Subcutaneous abdominal adipose tissue (tissue), 5 donors: ENCODE results near the gene USP34.

Experiments used
- H3K27ac ChIP-seq: one replicate; pipeline ENCODE4 v1.7.0; 2013; ENCODE audit warnings: low read depth, mild to moderate bottlenecking, inconsistent platforms, low read length, moderate library complexity
- H3K27me3 ChIP-seq, 5 donors: one replicate each; pipeline ENCODE4 v1.7.0; 2013; ENCODE audit warnings: low read length in 5 of 5, inconsistent platforms in 1 of 5; ENCODE audit not compliant: control insufficient read depth in 5 of 5, insufficient read depth in 4 of 5
- H3K36me3 ChIP-seq, 5 donors: one replicate each; pipeline ENCODE4 v1.7.0; 2013; ENCODE audit warnings: low read length in 5 of 5; ENCODE audit not compliant: control insufficient read depth in 5 of 5, insufficient read depth in 5 of 5
- H3K4me1 ChIP-seq, 5 donors: one replicate each; pipeline ENCODE4 v1.7.0; 2013; ENCODE audit warnings: low read length in 5 of 5, mild to moderate bottlenecking in 3 of 5, moderate library complexity in 1 of 5; ENCODE audit not compliant: control insufficient read depth in 5 of 5, insufficient read depth in 5 of 5
- H3K4me3 ChIP-seq, 5 donors: one replicate each; pipeline ENCODE4 v1.7.0; 2013; ENCODE audit warnings: low read length in 5 of 5, low read depth in 1 of 5
- H3K9ac ChIP-seq, 5 donors: one replicate each; pipeline ENCODE4 v1.7.0; 2013; ENCODE audit warnings: low read length in 5 of 5, mild to moderate bottlenecking in 4 of 5, moderate library complexity in 3 of 5
- H3K9me3 ChIP-seq, 5 donors: one replicate each; pipeline ENCODE4 v1.7.0; 2013; ENCODE audit warnings: low read length in 5 of 5; ENCODE audit not compliant: control insufficient read depth in 5 of 5
- donor health status: healthy.
- donor health status: healthy.
- donor health status: healthy.
- donor health status: healthy.
- donor health status: healthy.

USP34 gene

DNA sequence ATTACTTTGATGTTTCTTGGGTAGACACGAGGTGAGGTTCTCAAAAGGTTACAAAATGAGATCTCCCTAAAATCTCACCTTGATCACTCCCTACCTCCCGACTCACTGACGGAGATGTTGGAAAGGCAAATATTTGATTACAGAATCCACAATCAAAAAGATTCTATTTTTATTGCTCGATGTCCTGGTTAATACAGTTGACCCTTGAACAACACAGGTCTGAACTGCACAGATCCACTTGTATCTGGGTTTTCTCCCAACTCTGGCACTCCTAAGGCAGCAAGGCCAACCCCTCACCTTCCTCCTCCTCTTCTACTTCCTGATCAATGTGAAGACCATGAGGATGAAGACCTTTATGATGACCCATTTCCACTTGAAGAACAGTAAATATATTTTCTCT is 183.6 kb downstream of the USP34 start:
- H3K36me3 ChIP-seq, result peaks cover 11 to 42% (median 27%) of the 10 kb centered on the region in 5 donors
- no peak overlapping the region for H3K27ac ChIP-seq

GRCh38 chr2:61283443-61284160 is 187.3 kb downstream of the USP34 start:
- no peaks in the 10 kb centered on the region for H3K9me3 ChIP-seq
- H3K36me3 ChIP-seq, result peaks cover 26 to 50% (median 38%) of the 10 kb centered on the region in 5 donors
- no peak overlapping the region for H3K9ac ChIP-seq
- no peaks in the 10 kb centered on the region for H3K27me3 ChIP-seq
- no peaks in the 10 kb centered on the region for H3K4me1 ChIP-seq
- H3K4me3 ChIP-seq, result no peak overlapping the region
- H3K27ac ChIP-seq, result no peak overlapping the region

More for the DNA sequence above, 183.6 kb downstream of the USP34 start:
- no peaks in the 10 kb centered on the region for H3K27me3 ChIP-seq
- no peak overlapping the region for H3K4me3 ChIP-seq
- H3K9me3 ChIP-seq, result no peaks in the 10 kb centered on the region
- H3K9ac ChIP-seq, result no peak overlapping the region
- H3K4me1 ChIP-seq, result no peaks in the 10 kb centered on the region

DNA sequence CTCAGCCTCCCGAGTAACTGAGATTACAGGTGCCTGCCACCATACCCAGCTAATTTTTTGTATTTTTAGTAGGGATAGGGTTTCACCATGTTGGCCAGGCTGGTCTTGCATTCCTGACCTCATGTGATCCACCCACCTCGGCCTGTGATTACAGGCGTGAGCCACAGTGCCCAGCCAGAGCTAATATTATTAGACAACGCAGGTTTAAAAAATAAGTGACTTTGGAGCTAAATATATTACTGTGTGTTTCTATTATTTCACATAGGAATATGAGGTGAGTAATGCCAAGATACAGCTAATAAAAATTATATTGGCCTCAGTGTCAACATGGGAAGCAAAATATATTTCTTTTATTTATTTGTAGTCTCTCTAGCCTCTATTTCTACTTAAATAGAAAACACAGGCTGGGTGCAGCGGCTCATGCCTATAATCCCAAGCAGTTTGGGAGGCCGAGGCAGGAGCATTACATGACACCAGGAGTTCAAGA is 188.7 kb downstream of the USP34 start:
- Histone ChIP-seq H3K9me3 (no peaks in the 10 kb centered on the region), H3K4me1 (no peaks in the 10 kb centered on the region), H3K27me3 (no peaks in the 10 kb centered on the region), H3K4me3 (no peak overlapping the region), H3K27ac (no peak overlapping the region), H3K36me3 (peaks cover 27 to 46% (median 39%) of the 10 kb centered on the region in 5 donors), H3K9ac (no peak overlapping the region)

GRCh38 chr2:61281321-61281720 is 189.6 kb downstream of the USP34 start:
- Histone ChIP-seq H3K4me3 (no peak overlapping the region), H3K9me3 (no peaks in the 10 kb centered on the region), H3K4me1 (no peaks in the 10 kb centered on the region), H3K36me3 (peaks cover 27 to 44% (median 40%) of the 10 kb centered on the region in 5 donors), H3K9ac (no peak overlapping the region), H3K27me3 (no peaks in the 10 kb centered on the region), H3K27ac (no peak overlapping the region)

DNA sequence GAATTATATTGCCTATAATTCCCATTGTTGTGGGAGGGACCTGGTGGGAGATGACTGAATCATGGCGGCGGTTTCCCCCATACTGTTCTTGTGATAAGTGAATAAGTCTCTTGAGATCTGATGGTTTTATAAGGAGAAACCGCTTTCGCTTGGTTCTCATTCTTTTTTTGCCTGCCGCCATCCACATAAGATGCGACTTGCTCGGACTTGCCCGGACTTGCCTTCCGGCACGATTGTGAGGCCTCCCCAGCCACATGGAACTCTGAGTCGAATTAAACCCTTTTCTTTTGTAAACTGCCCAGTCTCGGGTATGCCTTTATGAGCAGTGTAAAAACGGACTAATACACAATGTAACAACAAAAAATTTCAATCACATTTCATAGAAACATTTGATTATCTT is 193.1 kb downstream of the USP34 start:
- H3K4me3 ChIP-seq, result no peak overlapping the region
- H3K9ac ChIP-seq, result no peak overlapping the region
- no peak overlapping the region for H3K27ac ChIP-seq
- peaks cover 31 to 51% (median 42%) of the 10 kb centered on the region in 5 donors for H3K36me3 ChIP-seq
- H3K27me3 ChIP-seq, result no peaks in the 10 kb centered on the region
- no peaks in the 10 kb centered on the region for H3K9me3 ChIP-seq
- no peaks in the 10 kb centered on the region for H3K4me1 ChIP-seq

GRCh38 chr2:61275575-61276184 is 195.2 kb downstream of the USP34 start:
- no peaks in the 10 kb centered on the region for H3K9me3 ChIP-seq
- H3K4me3 ChIP-seq, result no peak overlapping the region
- no peak overlapping the region for H3K27ac ChIP-seq
- no peaks in the 10 kb centered on the region for H3K27me3 ChIP-seq
- no peak overlapping the region for H3K9ac ChIP-seq
- peaks cover 23 to 36% (median 30%) of the 10 kb centered on the region in 5 donors for H3K36me3 ChIP-seq
- H3K4me1 ChIP-seq, result no peaks in the 10 kb centered on the region

GRCh38 chr2:61272421-61273070 is 198.3 kb downstream of the USP34 start:
- H3K27ac ChIP-seq, result no peak overlapping the region
- no peak overlapping the region for H3K4me3 ChIP-seq
- no peaks in the 10 kb centered on the region for H3K4me1 ChIP-seq
- H3K27me3 ChIP-seq, result no peaks in the 10 kb centered on the region
- peaks cover 14 to 29% (median 16%) of the 10 kb centered on the region in 5 donors for H3K36me3 ChIP-seq
- no peaks in the 10 kb centered on the region for H3K9me3 ChIP-seq
- no peak overlapping the region for H3K9ac ChIP-seq

- no peaks in the 10 kb centered on the region for H3K27me3 ChIP-seq
- peaks cover 15 to 38% (median 27%) of the 10 kb centered on the region in 5 donors for H3K36me3 ChIP-seq
- no peak overlapping the region for H3K4me3 ChIP-seq
- no peak overlapping the region for H3K27ac ChIP-seq
- H3K9ac ChIP-seq, result no peak overlapping the region
- no peaks in the 10 kb centered on the region for H3K4me1 ChIP-seq
- H3K9me3 ChIP-seq, result no peaks in the 10 kb centered on the region
These were observed 202.6 kb downstream of the USP34 start for GRCh38 chr2:61268249-61268648.

DNA sequence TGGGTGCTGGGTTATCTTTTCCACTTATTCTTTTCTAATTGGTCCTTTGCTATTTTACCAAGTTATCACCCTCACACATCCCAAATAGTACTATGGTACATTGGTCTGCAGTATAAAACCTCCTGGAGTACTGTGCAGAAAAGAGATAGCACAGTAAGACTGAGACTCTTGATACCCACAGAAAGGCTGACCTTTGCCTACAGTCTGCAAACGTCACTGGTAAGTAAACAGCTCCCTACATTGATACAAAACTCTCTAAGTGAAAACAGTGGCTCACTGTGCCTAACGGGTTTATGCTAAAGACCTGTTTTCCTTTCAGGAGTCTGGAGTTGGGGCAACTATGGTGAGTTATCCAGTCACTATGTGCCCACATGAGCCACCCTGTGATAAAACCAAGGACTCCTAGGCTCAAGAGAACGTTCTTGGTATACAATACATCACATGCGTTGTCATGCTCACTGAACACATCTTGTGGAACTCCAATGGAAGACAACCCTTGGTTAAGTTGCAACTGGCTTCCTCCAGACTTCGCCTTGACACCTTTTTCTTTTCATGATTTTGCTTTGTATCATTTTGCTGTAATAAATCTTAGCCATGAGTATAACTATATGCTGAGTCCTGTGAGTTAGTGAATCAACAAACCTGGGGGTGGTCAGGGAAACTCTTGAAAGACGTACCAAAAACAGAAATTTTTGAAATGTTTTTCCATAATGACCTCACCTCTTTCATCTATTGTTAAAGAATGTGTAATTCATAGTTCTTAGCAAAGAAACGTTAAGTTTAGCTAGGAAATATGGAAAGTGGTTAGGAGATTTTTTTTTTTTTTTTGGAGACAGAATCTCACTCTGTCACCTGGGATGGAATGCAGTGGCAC is 204.0 kb downstream of the USP34 start:
- H3K27me3 ChIP-seq, result no peaks in the 10 kb centered on the region
- no peaks in the 10 kb centered on the region for H3K9me3 ChIP-seq
- H3K27ac ChIP-seq, result no peak overlapping the region
- no peak overlapping the region for H3K9ac ChIP-seq
- no peaks in the 10 kb centered on the region for H3K4me1 ChIP-seq
- no peak overlapping the region for H3K4me3 ChIP-seq
- peaks cover 19 to 42% (median 27%) of the 10 kb centered on the region in 5 donors for H3K36me3 ChIP-seq
